Neural progenitor cell (in vitro differentiated cells): ENCODE data around the gene WDR70.

Source experiments
- CTCF ChIP-seq: fragments of 200-600 bp; sonication (generic); IDR thresholded peaks from 2 replicates; pipeline ENCODE4 v1.5.1; 2017; ENCODE audit warnings: antibody characterized with exemption, mild to moderate bottlenecking
- EZH2phosphoT487 ChIP-seq: fragments of 200-600 bp; sonication (generic); IDR thresholded peaks from 2 replicates; pipeline ENCODE4 v1.6.1; 2017; ENCODE audit warnings: antibody characterized with exemption

- no peak for TF ChIP-seq CTCF
- TF ChIP-seq EZH2phosphoT487 = no peak
These were observed 174.7 kb downstream of the WDR70 start for GRCh38 chr5:37553720-37554404.
